Measurements from ENCODE around the gene TMEM240.
"Not testable (repeated sequence)": the region's sequence is repeated elsewhere in the genome, so short reads cannot be mapped to it uniquely, and the experiment has no call there.

The TMEM240 gene

DNA sequence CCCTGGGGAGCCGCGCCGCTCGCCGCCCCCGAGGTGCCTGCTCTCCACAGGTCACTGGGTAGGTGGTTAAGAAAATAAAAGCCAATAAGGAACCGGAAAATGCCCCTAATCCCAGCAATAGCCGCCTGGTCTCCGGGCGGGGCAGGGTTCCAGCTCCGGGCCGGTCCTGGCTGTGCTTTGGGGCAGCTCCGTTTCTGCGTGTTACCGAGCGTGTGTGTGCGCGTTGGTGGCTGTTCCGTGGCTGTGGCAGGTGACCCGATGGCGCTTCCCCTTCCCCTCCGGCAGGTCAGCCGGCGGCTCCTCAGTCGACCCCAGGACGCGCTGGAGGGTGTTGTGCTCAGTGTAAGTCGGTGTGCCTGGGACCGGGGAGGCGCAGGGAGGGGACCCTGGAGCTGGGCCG lies 17.2 kb downstream of the TMEM240 start:
- ATAC-seq = not testable (repeated sequence)

DNA sequence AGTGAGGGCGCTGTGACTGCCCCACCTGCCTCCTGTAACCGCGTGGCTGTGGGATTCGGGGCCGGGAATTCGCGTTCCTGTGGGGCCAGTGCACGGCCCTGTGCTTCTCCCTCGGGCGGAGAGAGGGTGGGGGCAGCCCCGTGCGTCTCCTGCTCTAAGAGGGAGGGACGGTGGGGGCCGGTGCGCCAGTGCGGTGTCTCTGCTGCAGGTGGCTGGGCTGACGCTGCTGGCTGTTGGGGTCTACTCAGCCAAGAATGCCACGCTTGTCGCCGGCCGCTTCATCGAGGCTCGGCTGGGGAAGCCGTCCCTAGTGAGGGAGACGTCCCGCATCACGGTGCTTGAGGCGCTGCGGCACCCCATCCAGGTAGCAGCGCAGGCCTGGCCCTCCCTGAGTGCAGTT lies 17.9 kb downstream of the TMEM240 start:
- not testable (repeated sequence) for ATAC-seq

DNA sequence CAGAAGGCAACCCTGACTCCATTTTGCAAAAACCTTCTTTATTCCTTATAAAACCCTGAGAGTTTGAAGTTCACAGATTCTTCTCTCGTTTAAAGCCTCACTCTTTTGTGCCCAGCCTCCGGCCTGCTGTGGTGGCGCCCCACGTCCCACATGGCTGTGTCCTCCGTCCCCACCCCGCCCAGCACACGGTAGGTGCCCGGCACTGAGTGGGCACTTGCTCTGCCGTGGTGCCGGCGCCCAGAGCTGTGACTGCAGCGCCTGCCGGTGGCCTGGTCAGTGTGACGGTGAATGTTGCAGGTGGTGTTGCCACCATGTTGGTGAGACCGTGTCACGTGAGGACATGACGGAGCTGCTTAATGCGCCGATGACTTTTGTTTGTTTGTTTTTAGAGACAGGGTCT lies 19.1 kb downstream of the TMEM240 start:
- ATAC-seq = no peak

DNA sequence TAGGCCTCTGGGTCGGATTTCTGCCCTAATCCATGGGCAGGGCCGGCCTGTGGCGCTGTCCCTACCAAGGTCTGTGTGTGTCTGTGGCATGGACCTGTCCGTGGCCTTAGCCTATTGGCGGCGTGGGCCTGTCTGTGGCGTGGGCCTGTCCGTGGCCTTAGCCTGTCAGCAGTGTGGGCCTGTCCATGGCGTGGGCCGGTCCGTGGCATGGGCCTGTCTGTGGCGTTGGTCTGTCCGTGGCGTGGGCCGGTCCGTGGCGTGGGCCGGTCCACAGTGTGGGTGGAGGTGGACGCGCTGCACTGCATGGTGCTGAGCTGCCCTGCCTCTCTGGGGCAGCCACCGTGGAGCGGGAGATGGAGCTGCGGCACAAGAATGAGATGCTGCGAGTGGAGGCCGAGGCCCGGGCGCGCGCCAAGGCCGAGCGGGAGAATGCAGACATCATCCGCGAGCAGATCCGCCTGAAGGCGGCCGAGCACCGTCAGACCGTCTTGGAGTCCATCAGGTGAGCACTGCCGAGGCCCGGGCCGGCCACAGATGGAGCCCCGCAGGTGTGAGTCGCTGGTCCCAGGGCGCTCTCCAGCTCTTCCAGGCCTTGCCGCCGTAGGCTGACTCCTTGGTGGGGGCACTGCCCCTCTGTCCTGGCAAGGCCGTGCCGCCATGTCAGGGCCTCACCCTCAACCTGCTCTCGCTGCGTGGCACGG lies 20.5 kb downstream of the TMEM240 start:
- not testable (repeated sequence) for ATAC-seq

DNA sequence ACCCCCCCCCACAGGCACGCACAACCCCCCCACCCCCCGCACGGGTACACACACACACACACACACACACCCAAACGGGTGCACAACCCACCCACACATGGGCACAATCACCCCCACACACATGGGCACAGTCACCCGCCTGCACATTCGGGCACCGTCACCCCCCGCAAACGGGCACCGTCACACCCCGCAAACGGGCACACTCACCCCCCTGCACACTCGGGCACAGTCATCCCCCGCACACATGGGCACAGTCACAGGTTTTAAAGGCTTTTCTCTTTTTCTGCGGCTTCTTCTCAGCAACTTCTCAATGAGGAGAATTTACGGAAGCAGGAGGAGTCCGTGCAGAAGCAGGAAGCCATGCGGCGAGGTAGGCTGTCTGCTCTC lies 21.8 kb downstream of the TMEM240 start:
- ATAC-seq = not testable (repeated sequence)

DNA sequence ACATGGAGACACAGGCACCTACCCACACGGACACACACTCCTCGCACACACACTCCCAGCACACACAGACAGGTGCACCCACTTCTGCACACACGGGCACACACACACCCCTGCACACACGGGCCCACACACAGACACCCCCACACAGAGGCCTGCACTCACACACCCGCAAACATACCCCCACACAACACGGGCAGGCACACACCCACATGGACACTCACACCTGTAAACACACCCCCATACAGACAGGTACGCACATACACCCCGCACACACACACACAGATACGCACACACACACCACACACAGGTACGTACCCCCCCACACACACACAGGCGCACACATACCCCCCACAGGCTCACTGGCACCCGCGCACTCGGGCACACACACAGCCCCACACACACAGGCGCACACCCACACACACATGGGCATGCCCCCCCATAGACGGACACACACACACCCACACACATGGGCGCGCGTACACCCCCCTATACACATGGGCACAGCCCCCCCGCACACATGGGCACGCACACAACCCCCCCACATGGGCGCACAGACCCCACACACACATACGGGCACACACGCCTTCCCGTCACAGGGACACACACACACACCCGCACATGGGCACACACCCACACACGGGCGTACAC lies 22.3 kb downstream of the TMEM240 start:
- no peak for ATAC-seq

DNA sequence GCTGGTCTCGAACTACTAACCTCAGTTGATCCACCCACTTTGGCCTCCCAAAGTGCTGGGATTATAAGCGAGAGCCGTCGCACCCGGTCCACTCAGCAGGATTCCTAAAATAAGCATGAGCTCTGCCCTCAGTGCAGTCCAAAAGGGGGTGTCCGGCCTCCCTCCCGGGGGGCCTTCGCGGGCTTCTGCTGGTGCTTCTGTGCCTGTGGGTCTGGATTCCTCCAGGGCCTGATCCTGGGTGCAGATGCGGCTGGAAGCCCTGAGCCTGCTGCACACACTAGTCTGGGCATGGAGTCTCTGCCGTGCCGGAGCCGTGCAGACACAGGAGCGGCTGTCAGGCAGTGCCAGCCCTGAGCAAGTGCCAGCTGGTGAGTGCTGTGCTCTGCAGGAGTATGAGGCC lies 23.5 kb downstream of the TMEM240 start:
- not testable (repeated sequence) for ATAC-seq

DNA sequence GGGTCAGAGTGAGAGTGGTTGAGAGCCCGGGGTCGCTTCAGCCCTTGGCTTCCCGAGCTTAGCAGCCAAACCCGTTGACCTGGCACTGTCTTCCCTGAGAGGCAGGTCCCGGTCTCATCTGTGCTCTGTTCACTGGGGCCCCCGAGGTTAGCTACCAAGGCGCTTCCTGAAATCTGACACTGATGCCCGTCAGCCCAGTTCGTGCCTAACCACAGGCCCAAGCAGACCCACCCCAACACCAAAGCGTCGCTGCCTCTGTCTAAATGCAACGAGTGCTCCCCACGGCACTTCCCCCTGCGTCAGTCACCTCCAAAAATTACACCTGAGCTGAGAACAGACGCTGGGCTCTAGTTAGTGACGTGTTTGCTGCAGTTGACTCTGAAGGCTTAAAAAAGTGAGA lies 26.0 kb downstream of the TMEM240 start:
- not testable (repeated sequence) for ATAC-seq

DNA sequence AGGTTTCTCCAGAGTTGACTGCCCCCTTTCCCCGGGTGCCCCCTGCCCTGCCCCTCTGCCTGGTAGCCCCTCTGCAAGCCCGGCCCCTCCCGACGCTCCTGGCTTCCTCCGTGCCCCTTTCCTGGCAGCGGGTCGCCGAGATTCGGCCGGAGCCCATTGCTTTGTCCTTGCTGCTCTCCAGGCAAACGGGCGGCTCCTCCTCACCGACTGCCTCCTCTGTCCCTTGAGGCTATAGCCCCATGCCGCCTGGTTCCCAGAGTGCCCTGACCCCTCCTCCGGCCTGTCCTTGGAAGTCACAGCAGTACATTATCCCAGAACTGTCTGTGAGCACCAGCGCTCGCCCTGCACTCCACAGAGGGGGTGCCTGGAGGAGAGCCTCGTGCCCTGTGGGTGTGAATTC lies 26.7 kb downstream of the TMEM240 start:
- ATAC-seq = not testable (repeated sequence)

DNA sequence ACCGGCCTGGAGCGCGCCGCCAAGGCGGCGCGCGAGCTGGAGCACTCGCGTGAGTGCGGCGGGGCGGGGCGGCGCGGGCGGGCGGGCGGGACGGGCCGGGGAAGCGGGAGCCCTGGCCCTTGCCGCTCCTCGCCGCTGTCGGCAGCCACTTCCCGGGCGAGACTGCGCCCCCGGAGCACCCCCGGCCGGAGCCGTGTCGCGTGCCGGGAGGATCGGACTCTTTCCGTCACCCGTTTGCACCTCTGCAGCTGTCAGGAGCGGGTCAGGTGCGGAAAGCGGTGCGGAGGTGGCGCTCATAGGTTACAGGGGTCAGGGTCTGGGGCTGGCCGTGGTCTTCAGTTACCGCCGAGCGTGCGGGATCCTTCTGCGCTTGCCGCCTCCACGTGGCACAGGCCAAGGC lies 28.0 kb downstream of the TMEM240 start:
- ATAC-seq = peak; percentile 14 to 15

DNA sequence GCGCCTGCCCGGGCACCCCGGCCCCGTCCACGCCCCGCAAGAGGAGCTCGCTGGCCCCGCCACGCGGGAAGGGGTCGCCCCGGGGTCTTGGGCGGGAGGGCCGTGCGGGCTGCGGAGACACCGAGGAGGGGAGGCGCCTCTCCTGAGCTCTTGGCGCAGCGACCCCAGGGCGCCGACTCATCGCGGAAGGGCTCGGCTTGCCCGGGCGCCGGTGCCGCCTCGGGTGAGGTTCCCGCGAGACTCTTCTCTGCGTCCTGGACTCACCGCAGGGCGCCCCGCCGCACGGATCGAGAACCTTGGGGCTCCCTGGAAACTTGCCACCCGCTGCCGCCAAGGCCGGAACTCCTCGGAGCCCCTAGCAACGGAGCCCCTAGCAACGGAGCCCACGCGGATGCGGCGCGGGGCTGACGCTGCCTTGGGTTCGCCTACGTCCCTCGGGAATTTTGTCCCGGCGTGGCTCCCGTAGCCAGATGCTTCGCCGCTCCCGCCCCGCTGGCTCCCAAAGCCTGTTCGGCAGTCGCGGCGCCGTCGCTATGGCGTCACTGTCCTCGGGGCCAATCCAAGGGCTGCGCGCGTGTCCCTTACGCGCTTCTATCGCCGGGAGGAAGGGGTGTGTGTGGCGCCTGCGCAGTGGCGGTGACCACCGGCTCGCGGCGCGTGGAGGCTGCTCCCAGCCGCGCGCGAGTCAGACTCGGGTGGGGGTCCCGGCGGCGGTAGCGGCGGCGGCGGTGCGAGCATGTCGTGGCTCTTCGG lies 28.7 kb downstream of the TMEM240 start, which contains the start of gene ATAD3A:
TSS of gene ATAD3A (plus strand) at position 630 of the 753 bp plus-strand sequence. CDS start at position 737, 107 bp downstream.
- peak; percentile 97 for ATAC-seq

DNA sequence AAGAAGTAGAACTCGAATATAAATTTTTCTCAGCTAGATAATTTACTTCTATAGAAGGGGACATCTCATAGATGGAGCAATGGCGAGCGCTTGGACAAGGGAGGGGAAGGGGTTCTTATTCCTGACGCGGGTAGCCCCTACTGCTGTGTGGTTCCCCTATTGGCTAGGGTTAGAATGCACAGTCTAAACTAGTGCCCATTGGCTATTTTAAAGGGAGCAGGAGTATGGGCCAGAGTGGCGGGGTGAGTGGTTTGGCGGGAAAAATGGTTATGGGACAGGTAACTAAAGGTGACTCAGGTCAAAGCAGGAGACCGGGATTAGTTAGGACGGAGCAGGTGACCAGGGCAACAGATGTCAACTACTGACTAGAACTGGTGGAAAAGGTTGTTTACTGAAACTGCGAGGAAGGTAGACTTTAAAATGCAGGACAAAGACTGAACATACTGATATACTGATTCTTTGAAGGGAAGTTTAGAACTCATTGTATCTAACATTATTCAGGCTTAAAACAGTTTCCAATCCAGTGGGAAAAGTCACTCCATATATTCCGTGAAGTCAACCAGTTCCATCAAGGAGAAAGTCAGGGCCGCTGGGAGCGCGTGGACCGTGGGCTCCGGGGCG lies 29.4 kb downstream of the TMEM240 start:
- ATAC-seq = no peak

DNA sequence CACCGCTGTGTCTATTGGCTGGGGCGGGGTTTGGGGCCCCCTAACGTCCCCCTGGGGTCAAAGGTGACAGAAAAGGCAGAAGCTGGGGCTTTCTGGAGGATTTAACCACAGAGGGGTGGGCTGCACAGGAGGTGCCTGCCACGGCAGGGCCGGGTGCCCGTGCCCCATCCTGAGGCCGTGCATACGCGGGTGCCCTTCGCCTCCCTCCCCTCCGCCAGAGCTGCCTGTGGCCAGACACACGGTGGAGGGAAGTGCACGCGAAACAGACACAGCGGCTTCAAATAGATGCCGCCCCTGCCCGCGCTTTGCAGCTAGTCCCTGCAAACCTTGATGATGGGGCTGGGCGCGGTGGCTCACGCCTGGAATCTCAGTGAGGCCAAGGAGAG lies 31.0 kb downstream of the TMEM240 start:
- ATAC-seq = not testable (repeated sequence)

DNA sequence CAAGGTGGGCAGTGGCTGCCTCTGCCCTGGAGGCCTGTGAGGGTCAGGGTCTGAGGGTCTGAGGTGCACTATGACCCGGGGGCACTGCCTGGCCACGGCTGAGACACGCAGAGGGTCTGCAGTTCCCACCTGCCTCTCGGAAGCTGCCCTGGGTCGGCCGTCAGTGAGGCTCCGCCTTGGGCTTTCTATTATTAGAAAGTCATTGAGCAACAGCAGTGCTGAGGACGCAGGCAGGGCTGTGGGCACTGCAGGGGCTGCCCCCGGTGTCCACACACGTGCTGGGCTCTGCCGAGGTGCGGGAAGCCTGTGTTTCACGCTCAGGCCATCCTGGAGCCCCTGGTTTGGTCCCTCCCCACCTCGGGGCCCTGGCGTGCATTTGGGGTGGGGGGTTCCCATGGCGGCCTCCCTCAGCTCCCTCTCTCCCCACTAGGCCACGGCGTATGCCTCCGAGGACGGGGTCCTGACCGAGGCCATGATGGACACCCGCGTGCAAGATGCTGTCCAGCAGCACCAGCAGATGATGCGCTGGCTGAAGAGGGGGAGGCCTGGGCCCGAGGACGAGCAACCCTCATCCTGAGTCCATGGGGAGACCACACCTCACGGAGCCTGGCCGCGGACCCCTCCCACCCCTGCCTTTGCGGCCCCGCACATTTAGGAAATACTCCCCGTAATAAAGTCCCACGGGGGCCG lies 31.5 kb downstream of the TMEM240 start:
- ATAC-seq = not testable (repeated sequence)

DNA sequence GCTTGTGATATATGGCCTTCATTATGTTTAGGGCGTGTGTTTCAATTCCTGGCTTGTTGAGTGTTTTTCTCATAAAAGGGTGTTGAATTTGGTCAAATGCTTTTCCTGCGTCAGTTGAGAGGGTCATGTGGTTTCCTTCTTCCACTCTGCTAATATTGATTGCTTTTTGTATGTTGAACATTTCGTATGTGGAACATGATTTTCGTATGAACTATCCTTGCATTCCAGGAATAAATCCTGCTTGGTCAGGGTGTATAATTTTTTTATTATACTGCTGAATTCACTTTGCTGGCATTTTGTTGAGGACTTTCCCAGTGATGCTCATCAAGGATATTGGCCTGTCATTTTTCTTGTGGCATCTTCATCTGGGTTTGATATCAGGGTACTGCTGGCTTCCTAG lies 33.1 kb downstream of the TMEM240 start:
- no peak for ATAC-seq

DNA sequence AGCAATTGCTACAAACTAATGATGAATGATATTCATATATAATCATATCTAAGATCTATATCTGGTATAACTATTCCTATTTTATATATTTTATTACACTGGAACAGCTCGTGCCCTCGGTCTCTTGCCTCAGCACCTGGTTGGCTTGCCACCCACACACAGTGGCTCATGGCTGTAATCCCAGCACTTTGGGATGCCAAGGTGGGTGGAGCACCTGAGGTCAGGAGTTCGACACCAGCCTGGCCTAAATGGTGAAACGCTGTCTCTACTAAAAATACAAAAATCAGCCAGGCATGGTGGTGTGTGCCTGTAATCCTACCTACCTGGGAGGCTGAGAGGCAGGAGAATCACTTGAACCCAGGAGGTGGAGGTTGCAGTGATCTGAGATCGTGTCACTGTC lies 34.6 kb downstream of the TMEM240 start:
- ATAC-seq = not testable (repeated sequence)

DNA sequence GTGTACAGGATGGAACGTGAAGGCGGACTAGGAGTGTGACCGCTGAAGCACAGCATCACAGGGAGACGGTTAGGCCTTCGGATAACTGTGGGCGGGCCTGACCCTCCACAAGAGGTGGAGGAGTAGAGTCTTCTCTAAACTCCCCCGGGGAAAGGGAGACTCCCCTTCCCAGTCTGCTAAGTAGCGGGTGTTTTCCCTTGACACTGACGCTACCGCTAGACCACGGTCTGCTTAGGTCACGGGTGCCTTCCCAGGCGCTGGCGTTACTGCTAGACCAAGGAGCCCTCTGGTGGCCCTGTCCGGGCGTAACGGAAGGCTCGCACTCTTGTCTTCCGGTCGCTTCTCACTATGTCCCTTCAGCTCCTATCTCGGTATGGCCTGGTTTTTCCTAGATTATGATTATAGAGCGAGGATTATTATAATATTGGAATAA lies 35.0 kb downstream of the TMEM240 start:
- peak; percentile 61 to 67 for ATAC-seq

DNA sequence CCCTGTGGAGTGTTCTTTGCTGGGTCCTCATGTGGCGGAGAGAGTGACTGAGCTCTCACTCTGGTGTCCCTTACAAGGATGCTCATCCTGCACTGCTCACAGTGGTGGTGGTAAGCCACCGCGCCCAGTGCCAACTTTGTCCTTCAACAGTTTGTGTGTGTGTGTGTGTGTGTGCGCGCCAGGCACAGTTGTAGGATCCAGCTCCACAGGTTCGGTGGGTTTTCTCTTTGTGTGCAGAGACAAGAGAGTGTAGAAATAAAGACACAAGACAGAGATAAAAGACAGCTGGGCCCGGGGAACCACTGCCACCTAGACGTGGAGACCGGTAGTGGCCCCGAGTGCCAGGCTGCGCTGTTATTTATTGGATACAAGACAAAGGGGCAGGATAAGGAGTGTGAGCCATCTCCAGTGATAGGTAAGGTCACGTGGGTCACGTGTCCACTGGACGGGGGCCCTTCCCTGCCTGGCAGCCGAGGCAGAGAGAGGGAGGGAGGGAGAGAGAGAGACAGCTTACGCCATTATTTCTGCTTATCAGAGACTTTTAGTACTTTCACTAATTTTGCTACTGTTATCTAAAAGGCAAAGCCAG lies 35.6 kb downstream of the TMEM240 start:
- ATAC-seq = peak; percentile 50 to 68

DNA sequence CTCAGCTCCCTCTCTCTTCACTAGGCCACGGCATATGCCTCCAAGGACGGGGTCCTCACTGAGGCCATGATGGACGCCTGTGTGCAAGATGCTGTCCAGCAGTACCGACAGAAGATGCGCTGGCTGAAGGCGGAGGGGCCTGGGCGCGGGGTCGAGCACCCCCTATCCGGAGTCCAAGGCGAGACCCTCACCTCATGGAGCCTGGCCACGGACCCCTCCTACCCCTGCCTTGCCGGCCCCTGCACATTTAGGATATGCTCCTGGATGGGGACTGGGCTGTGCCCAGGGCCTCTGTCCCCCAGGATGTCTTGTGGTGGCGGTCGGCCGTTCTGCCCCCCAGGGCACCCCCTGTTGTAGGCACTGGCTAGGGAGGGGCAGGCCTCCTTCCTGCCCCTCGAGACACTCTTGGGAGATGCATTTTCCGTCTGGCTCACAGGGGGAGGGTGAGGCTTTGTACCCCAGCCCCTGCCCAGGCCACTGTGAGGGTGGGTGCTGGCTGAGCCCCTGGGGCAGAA lies 44.9 kb downstream of the TMEM240 start:
- ATAC-seq = not testable (repeated sequence)

DNA sequence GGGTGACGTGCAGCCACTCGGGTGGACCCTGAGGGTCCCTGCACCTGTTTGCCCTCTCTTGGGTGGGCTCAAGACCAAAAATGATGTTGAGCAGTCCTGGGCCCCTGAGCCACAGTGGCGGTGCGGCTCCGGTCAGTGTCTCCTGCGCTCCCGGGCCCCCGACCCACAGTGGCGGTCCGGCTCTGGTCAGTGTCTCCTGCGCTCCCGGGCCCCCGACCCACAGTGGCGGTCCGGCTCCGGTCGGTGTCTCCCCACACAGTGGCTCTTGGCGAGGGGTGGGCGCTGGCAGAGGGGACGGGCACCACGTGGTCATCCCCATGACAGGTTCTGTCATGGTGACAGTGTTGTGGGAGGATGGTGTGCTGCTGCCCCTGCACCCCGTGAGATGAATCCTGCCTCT lies 46.1 kb downstream of the TMEM240 start:
- not testable (repeated sequence) for ATAC-seq

DNA sequence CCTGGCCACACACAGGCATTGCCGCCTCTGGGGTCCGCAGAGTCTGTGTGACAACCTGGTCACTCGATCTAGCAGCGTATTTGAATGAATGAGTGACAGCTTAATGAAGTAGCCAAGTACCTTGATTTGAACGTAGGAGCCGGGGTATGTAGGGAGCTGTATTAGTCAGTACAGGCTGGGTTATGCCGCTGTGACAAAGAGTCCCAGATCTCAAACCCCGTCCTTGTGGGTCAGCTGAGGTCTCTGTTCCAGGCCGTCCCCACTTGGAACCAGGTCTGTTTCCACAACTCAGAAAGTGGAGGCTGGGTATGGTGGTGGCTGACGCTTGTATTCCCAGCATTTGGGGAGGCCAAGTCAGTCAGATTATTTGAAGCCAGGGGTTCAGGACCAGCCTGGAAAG lies 48.8 kb downstream of the TMEM240 start:
- ATAC-seq = no peak

All from activated CD4-positive, CD25-positive, alpha-beta regulatory T cell treated with anti-CD3 and anti-CD28 coated beads, Interleukin-2, amount 50 U/mL, for 24 hours (primary cell).